IMR-90 (cell line): ENCODE results near the gene TACC2.

ENCODE experiments used
- CEBPB ChIP-seq: IDR thresholded peaks from 2 replicates; pipeline ENCODE4 v1.6.1; 2012; ENCODE audit warnings: low read depth, low read length, improper control_type of control experiment
- CTCF ChIP-seq: conservative IDR thresholded peaks from 2 replicates; pipeline ENCODE4 v1.5.1; 2012; ENCODE audit warnings: mild to moderate bottlenecking, low read depth, low read length, improper control_type of control experiment
- FOS ChIP-seq: fragments of 150-350 bp; IDR thresholded peaks from 2 replicates; pipeline ENCODE4 v1.6.1; 2016; ENCODE audit warnings: low read depth, low read length
- POLR2A ChIP-seq: IDR thresholded peaks from 2 replicates; pipeline ENCODE4 v1.6.1; 2012; ENCODE audit warnings: mild to moderate bottlenecking, low read depth, low read length
- RAD21 ChIP-seq: IDR thresholded peaks from 2 replicates; pipeline ENCODE4 v1.6.1; 2012; ENCODE audit warnings: low read length, improper control_type of control experiment
- RCOR1 ChIP-seq: IDR thresholded peaks from 2 replicates; pipeline ENCODE4 v1.6.1; 2012; ENCODE audit warnings: mild to moderate bottlenecking, low read length, improper control_type of control experiment; ENCODE audit not compliant: insufficient replicate concordance
- RFX5 ChIP-seq: IDR thresholded peaks from 2 replicates; pipeline ENCODE4 v1.8.0; 2012; ENCODE audit warnings: low read depth, mild to moderate bottlenecking, low read length, moderate library complexity
- SMC3 ChIP-seq: fragments of 150-350 bp; IDR thresholded peaks from 2 replicates; pipeline ENCODE4 v1.6.1; 2016; ENCODE audit warnings: low read depth, mild to moderate bottlenecking, antibody characterized with exemption, low read length, moderate library complexity

GRCh38 chr10:122246830-122247520 lies 258.0 kb downstream of the TACC2 start:
- TF ChIP-seq CTCF (no peak), POLR2A (no peak), SMC3 (no peak), FOS (no peak), RAD21 (no peak), CEBPB (no peak), RFX5 (no peak), RCOR1 (no peak)
